ENCODE data around the gene PDGFRB.

DNA sequence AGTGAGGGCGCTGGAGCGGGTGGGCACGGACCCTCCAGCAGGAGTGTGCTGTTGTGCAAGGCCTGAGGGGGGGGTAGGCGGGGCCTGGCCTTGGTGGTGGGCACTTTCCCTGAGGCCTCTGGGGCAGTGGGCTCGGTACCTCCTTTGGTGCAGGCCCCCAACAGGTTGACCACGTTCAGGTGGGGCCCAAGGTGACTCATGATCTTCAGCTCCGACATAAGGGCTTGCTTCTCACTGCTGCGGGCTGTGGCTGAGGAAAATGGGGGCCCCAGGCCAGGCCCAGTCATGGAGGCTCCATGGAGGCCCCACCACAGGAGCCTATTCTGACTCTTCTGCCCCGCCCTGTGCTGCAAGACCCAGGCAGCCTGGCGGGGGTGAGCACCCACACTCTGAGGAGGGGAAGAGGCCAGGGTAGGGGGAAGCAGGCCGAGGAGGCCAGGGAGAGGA, 31.5 kb downstream of the PDGFRB start:
- peak in 1 of 2 donors; percentile 62 for TF ChIP-seq POLR2AphosphoS5 (IDR thresholded peaks at IDR 0.05; ENCODE audit: insufficient read depth in 1 of 2, low read depth in 1 of 2)
- no peak for TF ChIP-seq CTCF (IDR thresholded peaks at IDR 0.05)
- TF ChIP-seq POLR2A (IDR thresholded peaks at IDR 0.05) = no peak

All from vagina (tissue), 2 donors.